Measurements from ENCODE around the gene TUBD1. TPM values are rescaled to one million over a fixed set of nuclear protein-coding genes. Genes with fewer than 3 reads are reported as not detected.

The TUBD1 gene
- total and polyA plus RNA-seq, 2 of the 13 experiments (the other 11 are each of a cell fraction or from before 2014, with no cell fraction given) = 18.2 to 25.9 TPM

- peak; percentile 43 for TF ChIP-seq ZFY (CRISPR knock-in tag; IDR thresholded peaks at IDR 0.05)
- TF ChIP-seq ZSCAN30 (CRISPR knock-in tag; IDR thresholded peaks at IDR 0.05) = no peak
- TF ChIP-seq LCORL (IDR thresholded peaks at IDR 0.05) = peak; percentile 51; the same call in 1 of the 2 replicates
- peak; percentile 89 for TF ChIP-seq LCORL (CRISPR knock-in tag; IDR thresholded peaks at IDR 0.05)
- no peak for TF ChIP-seq HOXA7 (CRISPR knock-in tag; IDR thresholded peaks at IDR 0.05)
- TF ChIP-seq KDM6A (CRISPR knock-in tag; IDR thresholded peaks at IDR 0.05; ENCODE audit: low read depth) = peak; percentile 72
- TF ChIP-seq ZBTB40 (IDR thresholded peaks at IDR 0.05) = 0 out of 2 replicates have a peak, but pooled peaks have one; percentile 6
- no peak; the same call in 1 of the 2 replicates for TF ChIP-seq ZBTB40 (CRISPR knock-in tag; IDR thresholded peaks at IDR 0.05)
- TF ChIP-seq CC2D1A (CRISPR knock-in tag; IDR thresholded peaks at IDR 0.05) = no peak
- peak; percentile 91 for TF ChIP-seq PITX1 (CRISPR knock-in tag; IDR thresholded peaks at IDR 0.05)
- TF ChIP-seq PAWR (CRISPR knock-in tag; IDR thresholded peaks at IDR 0.05; ENCODE audit: borderline replicate concordance) = no peak
- TF ChIP-seq FOXA1 (IDR thresholded peaks at IDR 0.05) = peak; percentile 86
- peak; percentile 99 for TF ChIP-seq FOXA1 (CRISPR knock-in tag; IDR thresholded peaks at IDR 0.05)
- peak; percentile 98 for TF ChIP-seq RELA (CRISPR knock-in tag; IDR thresholded peaks at IDR 0.05)
- peak; percentile 78; the same call in 1 of the 2 replicates for TF ChIP-seq HNF1B (CRISPR knock-in tag; IDR thresholded peaks at IDR 0.05)
- no peak for TF ChIP-seq RFX5 (IDR thresholded peaks at IDR 0.05; ENCODE audit: low read depth, low read length)
- TF ChIP-seq ZNF414 (CRISPR knock-in tag; IDR thresholded peaks at IDR 0.05) = peak; percentile 94; the same call in 1 of the 2 replicates
- no peak for TF ChIP-seq SRSF4 (IDR thresholded peaks at IDR 0.05; ENCODE audit: low read depth, low read length, poor library complexity, severe bottlenecking)
- no peak for TF ChIP-seq CBX1 (IDR thresholded peaks at IDR 0.05; ENCODE audit: low read depth)
- no peak for TF ChIP-seq NRL (CRISPR knock-in tag; IDR thresholded peaks at IDR 0.05; ENCODE audit: borderline replicate concordance)
- TF ChIP-seq ZNF335 (CRISPR knock-in tag; IDR thresholded peaks at IDR 0.05) = peak; percentile 90; the same call in 1 of the 2 replicates
Measured at GRCh38 chr17:59853168-59853918, 39.4 kb downstream of the TUBD1 start (continued).
